ENCODE results near the gene CPVL.

The CPVL gene

GRCh38 chr7:29158795-29159423 lies 12.6 kb upstream of the CPVL start:
- no peak for FAIRE-seq

GRCh38 chr7:29156907-29157452 lies 10.6 kb upstream of the CPVL start:
- DNase-seq (ENCODE audit: insufficient read length, low spot score) (no peak), FAIRE-seq (no peak)

More at GRCh38 chr7:29158795-29159423, 12.6 kb upstream of the CPVL start:
- DNase-seq (ENCODE audit: insufficient read length, low spot score), result no peak

GRCh38 chr7:29154076-29154475 lies 7.7 kb upstream of the CPVL start:
- no peak for DNase-seq (ENCODE audit: insufficient read length, low spot score)
- FAIRE-seq, result no peak

GRCh38 chr7:29150856-29151255 lies 4.5 kb upstream of the CPVL start:
- FAIRE-seq, result no peak
- DNase-seq (ENCODE audit: insufficient read length, low spot score), result no peak

- DNase-seq (ENCODE audit: insufficient read length, low spot score) (no peak), FAIRE-seq (no peak)
These were observed 2.7 kb upstream of the CPVL start for GRCh38 chr7:29149036-29149435.

GRCh38 chr7:29147821-29148220 lies 1.5 kb upstream of the CPVL start:
- DNase-seq (ENCODE audit: insufficient read length, low spot score) (no peak), FAIRE-seq (no peak)

GRCh38 chr7:29146888-29147609 lies 712 bp upstream of the CPVL start:
- DNase-seq (ENCODE audit: insufficient read length, low spot score) (no peak), FAIRE-seq (no peak)

GRCh38 chr7:29145553-29146056 lies 732 bp downstream of the CPVL start:
- DNase-seq (ENCODE audit: insufficient read length, low spot score), result no peak
- FAIRE-seq, result no peak

- DNase-seq (ENCODE audit: insufficient read length, low spot score), result no peak
- no peak for FAIRE-seq
These were observed 2.6 kb downstream of the CPVL start for GRCh38 chr7:29143751-29144150.

DNA sequence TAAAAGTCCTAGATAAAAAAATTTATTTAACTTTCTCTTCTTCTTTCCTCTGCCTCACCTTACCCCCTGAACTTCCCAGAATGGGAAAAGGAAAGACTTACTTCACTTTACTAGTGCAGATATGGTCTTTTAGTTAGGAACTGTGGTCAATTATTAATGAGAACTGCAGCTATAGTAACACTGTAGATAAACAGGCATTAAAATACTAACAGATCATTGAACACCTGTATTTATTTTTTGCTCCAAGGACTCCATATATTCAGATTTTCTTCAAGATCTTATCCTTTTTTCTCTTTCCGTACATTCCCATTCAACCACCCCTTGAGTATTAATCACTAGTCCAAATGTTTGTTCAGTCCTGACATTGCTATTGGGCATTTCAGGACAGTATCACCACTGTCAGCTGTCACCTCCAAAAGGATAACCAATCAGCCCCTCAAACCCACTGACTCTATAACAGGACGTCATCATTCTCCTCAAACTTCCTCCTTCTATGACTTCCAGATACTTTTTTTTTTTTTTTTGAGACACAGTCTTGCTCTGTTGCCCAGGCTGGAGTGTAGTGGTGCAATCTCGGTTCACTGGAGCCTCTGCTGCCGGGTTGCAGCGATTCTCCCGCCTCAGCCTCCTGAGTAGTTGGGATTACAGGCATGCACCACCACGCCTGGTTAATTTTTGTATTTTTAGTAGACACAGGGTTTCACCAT lies 4.2 kb downstream of the CPVL start:
- DNase-seq (ENCODE audit: insufficient read length, low spot score) (no peak), FAIRE-seq (no peak)

DNA sequence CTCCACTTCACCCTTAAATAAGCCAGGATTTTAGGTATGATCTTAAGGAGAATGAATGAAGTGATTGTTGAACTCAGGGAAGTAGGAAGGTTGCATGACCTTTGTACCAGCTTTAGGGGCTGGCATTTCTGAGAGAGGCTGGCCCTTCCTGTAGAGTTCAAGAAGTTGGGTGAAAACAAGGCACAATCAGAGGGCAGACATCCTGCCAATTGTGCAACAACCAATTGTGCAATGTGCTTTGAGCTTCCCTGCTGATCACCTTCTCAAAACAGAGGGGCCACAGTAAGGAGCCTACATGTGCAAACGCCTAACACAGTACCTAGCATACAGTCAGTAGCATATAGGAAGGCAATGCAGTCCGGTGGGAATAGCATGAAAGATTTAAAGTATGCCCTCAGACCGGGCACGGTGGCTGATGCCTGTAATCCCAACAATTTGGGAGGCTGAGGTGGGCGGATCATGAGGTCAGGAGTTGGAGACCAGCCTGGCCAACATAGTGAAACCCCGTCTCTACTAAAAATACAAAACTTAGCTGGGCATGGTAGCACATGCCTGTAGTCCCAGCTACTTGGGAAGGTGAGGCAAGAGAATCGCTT lies 5.4 kb downstream of the CPVL start:
- DNase-seq (ENCODE audit: insufficient read length, low spot score), result no peak
- FAIRE-seq, result no peak

DNA sequence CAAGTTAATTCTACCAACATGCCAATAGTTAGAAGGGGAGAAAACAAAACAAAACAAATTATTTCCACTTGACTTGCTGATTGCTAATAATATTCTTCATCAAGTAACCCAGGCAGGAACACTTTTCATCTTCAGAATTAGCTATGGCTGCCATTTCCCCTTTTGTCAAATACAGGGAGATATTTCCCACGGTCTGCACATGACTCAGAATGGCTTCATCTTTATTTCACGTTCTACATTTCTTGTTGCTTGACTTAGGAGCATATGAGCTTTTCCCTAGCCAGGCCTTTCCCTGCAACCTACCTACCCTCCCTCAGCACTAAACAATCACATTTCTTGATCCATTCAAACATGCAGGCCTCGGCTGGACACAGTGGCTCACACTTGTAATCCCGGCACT lies 6.5 kb downstream of the CPVL start:
- no peak for FAIRE-seq

GRCh38 chr7:29139191-29139590 lies 7.1 kb downstream of the CPVL start:
- FAIRE-seq (no peak), DNase-seq (ENCODE audit: insufficient read length, low spot score) (no peak)

More for the DNA sequence above, 6.5 kb downstream of the CPVL start:
- DNase-seq (ENCODE audit: insufficient read length, low spot score), result no peak

DNA sequence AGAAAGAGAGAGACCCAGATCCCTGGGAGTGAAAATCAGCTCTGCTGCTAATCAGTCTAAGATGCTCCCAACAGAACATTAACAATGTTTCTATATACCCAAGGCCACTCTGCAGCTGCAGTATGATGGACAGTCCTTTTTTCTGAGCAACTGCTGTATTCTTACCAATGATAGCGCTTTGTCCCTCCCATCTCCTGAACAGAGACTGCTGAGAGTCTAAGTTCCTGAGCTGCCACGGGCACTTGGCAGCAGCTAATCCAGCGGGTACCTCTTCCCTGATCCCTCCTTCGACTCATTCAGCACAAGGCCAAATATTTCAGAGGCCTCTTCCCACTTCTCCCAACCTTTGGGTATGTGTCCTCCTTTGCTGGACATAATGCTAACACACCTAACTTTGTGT lies 7.7 kb downstream of the CPVL start:
- FAIRE-seq (no peak), DNase-seq (ENCODE audit: insufficient read length, low spot score) (no peak)

- FAIRE-seq (no peak), DNase-seq (ENCODE audit: insufficient read length, low spot score) (no peak)
These were observed 10.5 kb downstream of the CPVL start for GRCh38 chr7:29135846-29136245.

DNA sequence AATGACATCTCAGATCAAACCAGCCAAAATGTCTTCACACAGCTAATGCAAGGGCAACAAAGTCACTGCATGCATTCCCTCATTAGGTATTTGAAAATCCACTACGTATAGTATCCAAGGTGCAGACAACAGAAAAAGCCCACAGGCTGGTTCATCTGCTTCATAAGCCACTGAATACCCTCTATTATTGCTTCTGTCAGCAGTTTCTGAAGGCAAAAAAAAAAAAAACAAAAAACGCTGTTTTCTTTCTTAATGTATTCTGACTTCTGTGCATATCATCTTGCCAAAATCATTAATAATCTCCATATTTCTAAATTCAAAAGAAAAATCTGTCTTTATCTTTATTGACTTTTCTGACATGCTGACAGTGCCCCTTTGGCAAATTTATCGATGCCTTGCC lies 13.4 kb downstream of the CPVL start:
- DNase-seq (ENCODE audit: insufficient read length, low spot score) (no peak), FAIRE-seq (no peak)

DNA sequence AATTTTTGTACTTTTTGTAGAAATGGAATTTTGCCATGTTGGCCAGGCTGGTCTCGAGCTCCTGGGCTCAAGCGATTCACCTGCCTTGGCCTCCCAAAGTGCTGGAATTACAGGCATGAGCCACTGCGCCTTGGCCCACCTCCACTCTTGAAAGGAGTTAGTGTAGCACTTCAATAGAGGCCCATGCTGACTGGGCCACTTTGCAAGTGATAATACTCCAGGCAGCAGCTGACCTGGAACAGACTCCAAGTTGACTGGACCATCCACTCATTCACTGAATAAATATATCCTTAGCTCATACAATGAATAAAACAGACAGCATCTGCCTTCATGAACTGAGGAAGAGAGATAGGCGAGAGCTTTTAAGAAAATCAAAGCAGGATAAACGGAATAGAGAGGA lies 14.7 kb downstream of the CPVL start:
- FAIRE-seq (no peak), DNase-seq (ENCODE audit: insufficient read length, low spot score) (no peak)

DNA sequence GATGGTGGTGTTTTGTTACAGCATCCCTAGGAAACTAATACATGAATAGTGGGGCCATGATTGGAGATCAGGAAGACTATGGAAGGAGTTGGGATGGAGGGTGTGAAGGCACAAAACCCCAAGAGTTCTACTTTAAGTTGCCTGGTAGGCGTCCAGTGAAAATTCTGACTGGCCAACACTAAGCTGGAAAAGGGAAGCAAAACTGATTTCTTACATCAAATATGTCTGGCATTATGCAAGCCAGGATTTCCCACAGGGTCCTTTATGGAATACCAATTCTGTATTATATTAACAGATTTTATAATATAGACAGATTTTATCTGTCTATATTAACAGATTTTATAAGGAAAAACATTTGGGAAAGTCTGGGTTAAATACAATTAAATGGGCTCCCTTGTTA lies 16.2 kb downstream of the CPVL start:
- no peak for FAIRE-seq
- no peak for DNase-seq (ENCODE audit: insufficient read length, low spot score)

- FAIRE-seq, result no peak
- no peak for DNase-seq (ENCODE audit: insufficient read length, low spot score)
These were observed 18.8 kb downstream of the CPVL start for GRCh38 chr7:29127527-29127926.

DNA sequence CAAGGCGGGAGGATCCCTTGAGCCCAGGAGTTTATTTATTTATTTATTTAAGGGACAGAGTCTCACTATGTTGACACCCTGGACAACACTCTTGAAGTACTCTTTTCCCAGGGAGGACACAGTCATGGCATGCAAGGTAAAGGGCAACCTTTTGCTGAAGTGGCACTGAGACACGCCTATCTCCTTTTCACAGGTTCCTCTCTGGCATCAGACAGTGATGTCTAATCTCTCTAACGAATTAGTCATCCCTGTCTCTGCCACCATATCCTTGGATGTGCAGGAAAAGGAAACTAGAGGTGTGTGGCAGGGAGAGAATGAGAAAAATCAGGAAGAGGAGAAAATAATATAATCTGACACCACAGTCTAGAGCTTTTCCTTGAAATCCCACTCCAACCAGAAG lies 19.5 kb downstream of the CPVL start:
- no peak for FAIRE-seq
- DNase-seq (ENCODE audit: insufficient read length, low spot score), result no peak

GRCh38 chr7:29123626-29124190 lies 22.6 kb downstream of the CPVL start:
- FAIRE-seq, result no peak
- DNase-seq (ENCODE audit: insufficient read length, low spot score), result no peak
